ELR (cell line): ENCODE results near the gene CLSTN2.

Experiments used
- DNase-seq: peaks from one replicate; pipeline ENCODE4 v3.0.0-alpha.2; 2015; ENCODE audit warnings: low read depth

CLSTN2 gene

GRCh38 chr3:140599496-140599895 lies 664.5 kb downstream of the CLSTN2 start:
- no peak for DNase-seq

DNA sequence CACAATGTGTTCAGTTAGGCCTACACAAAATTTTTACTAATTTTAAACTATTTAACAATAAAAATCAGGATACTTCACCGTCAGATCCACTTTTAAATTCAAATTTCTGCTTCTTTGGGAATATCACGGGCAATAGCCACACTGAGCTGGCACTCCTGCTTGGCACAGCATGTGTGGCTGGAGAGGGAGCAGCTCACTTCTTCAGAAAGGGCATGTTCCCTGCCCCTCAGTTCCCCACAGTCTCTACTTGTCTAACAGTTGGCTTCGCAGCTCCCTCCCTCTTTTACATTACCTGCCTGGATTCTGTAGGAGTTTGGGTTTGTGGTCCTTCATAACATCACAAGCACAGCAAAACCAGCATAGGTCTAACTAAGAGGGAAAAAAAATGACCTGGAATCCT lies 666.9 kb downstream of the CLSTN2 start:
- no peak for DNase-seq

DNA sequence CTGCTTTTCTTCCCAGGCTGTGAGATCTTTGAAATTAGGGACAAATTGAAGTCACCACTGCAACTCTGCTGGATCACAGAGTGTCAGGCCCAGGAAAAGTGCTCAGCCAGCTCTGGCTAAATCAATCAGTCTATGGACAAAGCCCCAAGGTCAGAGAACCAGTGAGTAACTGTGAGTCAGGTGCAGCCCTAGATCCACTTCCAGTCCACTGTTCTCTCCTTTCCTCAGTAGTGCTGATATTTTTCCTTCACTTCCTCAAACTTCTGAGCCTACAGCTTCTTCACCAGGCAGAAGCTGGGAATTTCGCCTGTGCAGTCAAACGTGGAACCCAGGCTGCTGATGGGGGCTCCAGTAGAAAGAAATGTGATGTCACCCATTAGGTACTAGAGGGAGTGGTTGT lies 667.8 kb downstream of the CLSTN2 start:
- no peak for DNase-seq

- no peak for DNase-seq
Observed at GRCh38 chr3:140603766-140604165, 668.8 kb downstream of the CLSTN2 start.

GRCh38 chr3:140610544-140610943 lies 675.6 kb downstream of the CLSTN2 start:
- no peak for DNase-seq

DNA sequence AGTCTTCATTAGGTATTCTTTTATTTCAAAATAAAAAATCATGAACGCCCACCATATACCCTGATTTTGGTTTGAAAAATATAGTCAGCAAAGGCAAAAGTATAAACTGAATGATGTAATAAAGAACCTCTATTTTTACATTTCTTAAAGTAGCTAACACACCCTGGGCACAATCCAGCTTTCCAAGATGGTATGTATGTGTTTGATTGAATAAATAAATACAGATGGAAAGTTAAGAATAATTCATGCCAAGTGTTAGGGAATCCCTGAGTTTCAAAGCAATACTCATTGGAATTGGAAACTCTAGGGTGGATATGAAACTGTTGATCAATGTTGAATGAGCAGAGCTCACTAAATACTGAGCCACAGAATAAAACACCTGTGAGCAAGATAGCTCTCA lies 679.0 kb downstream of the CLSTN2 start:
- DNase-seq: no peak

GRCh38 chr3:140617135-140617534 lies 682.1 kb downstream of the CLSTN2 start:
- DNase-seq: no peak

- DNase-seq: no peak
Observed at GRCh38 chr3:140626856-140627255, 691.9 kb downstream of the CLSTN2 start.
